Fibroblast of the conjunctiva (primary cell): Measurements from ENCODE around the gene WIPF3.

ENCODE experiments used
- DNase-seq: peaks from one replicate; pipeline ENCODE4 v3.0.0-alpha.2; 2010; ENCODE audit warnings: low read depth

Gene WIPF3

DNA sequence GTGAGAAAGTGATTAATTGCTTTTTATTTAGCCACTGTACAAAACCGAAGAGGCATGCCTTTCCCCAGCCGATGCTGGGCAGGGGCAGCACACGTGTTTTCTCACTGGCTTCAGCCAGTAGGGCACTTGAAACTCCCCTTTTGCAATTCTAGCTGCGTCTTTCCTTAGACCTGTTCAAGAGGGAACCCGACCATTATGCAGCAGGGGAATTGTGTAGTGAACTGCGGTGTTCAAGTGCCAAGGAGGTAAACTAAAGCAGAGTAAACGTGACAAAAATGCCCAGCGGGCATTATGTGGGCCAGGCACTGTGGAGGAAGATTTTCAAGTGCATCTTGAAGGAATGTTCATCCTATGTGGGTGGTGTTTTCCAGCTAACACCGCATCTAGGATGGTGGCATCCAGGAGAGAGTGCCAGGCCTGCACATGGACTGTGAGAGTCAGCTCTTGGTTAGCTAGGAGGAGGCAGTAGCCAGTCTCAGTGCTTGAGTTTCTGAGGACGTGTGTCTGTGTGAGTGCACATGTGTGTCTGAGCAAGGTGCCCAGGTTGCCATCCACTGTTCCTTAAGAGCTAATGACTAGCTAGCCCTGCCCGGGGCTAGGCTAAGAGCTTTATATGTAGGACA lies 3.3 kb downstream of the WIPF3 start:
- DNase-seq, result no peak

DNA sequence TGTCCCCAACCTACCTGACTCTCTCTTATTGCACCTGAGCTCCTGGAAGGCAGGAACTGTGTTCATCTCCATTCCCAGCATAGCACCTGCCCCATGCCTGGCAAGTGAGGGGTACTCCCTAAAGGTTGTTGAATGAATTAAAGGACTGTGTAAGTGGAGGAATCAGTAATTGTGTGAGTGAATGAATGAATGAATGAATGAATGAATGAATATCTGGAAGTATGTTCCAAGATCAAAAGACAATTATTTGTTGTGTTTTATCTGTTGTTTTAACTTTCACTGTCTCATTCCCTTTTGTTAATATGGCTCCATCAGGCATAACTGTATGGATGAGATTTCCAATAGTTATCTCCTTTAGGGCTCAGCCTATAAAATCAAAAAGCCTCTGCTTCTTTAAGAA lies 4.0 kb downstream of the WIPF3 start:
- DNase-seq, result no peak

DNA sequence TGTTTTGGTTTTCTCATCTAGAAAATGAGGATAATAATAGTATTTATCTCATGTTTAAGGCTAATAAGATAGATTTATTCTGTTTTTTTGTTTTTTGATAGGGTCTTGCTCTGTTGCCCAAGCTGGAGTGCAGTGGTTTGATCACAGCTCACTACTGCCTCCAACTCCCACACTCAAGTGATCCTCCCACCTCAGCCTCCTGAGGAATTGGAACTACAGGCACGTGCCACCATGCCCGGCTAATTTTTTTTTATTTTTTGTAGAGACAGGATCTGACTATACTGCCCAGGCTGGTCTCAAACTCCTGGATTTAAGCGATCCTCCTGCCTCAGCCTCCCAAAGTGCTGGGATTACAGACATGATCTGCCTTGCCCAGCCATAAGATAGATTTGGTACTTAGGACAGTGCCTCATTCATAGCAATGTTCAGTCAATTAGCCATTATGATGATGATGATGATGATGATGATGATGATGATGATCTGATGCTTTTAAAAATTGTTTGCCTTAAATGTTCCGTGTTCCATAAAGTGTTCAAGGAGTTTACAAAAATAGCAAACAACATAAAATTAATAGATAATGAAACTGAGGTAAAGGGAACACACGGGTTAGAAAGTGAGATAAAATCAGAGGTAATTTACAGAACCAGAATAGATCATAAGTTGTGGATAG lies 4.6 kb downstream of the WIPF3 start:
- no peak for DNase-seq

DNA sequence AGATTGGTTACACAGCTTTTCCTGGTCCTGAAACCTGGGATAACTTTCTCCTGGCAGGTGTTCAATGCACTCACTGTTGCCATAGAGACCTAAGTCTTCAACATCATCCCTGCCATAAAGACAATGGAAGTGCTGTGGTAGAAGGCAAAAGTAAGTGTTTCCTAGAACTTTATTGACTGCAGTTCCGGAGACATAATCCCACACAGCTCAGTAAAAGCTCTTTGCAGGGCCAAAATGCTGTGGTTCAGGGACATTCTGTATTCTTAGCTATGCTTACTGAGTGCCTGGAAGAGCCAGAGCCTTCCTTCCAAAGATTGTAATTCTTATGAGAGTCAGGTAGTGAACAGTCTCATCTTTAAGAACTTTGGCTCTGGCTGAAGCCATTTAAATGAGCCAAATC lies 5.3 kb downstream of the WIPF3 start:
- DNase-seq, result no peak

DNA sequence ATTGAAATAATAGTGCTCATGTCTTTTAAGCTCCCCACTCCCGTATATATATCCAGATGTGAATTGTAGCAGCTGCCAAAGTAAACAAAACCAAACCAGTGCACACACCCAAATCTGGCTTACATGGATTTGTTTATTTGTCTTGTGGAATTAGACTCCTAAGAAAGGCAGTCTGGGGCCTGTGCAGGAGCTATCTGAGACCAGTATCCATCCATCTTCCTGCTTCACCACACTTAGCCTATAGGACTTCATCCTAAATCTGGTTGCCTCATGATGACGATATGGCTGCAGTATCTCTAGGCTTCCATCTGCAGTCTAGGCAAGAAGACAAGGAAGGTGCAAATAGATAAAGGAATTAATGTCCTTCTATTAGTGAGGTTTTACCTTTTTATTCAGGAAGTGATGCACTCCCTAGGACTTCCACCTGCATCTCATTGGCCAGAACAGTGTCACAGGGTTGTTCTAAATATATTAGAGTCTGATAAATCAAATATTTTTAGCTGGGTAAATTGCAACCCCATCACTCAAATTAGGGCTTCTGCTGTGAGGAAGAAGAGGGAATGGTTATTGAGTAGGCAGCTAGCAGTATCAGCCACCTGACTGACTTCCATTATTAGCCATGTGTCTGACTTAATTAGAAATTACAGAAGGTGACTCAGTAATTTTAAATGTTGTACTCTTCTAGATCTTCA lies 6.0 kb downstream of the WIPF3 start:
- DNase-seq, result peak; percentile 26

DNA sequence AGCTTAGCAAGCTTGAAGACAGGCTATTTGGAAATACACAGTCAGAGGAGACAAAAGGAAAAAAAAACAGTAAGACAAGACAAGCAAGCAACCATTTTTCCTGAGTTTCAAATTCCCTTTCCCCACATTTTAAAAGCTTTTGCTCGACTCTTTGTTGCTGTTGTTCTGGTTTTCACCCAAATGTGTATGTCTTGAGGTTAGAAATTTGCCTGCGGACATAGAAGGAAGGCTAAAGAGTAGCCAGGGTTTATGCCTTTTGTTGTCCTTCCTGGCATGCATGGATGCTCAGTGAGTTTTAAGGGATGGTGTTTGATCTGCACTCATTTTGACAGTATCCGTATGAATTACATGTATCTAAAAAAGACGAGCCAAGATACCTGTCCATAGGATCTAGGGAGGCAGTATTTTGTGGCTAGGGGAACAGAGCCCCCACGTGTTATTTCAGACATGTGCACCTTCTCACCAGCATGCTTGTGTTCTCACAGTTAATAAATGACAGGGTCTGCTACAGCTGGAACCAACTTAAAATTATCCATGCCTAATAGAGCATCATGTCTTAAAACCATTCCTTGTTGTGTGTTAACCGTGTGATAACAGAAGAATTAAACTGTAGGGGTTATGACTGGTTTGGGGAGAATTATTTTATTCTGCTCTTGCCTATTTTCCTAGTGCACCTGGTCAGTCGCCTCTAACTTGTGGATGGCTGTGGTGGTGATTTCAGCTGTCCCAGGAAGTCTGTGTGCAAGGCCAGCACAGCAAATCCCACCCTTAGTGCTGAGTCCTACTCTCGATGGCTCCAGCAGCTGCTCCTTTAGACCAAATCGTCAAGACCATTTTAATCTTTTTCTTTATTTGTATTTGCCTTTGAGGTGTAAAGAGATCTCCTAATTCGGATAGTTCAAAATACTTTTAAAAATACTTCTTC lies 9.1 kb downstream of the WIPF3 start:
- no peak for DNase-seq

DNA sequence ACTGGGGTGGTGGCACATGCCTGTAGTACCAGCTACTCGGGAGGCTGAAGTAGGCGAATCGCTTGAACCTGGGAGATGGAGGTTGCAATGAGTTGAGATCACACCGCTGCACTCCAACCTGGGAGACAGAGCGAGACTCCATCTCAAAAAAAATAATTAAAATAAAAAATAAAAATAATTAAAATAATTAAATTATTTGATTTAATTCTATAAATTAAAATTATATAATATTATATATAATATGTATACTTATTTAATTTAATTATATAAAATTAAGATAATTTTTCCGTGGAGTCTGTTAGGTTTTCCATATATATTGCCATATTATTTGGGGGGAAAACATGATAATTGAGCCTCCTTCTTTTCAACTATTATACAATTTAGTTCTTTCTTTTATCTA lies 12.0 kb downstream of the WIPF3 start:
- no peak for DNase-seq

DNA sequence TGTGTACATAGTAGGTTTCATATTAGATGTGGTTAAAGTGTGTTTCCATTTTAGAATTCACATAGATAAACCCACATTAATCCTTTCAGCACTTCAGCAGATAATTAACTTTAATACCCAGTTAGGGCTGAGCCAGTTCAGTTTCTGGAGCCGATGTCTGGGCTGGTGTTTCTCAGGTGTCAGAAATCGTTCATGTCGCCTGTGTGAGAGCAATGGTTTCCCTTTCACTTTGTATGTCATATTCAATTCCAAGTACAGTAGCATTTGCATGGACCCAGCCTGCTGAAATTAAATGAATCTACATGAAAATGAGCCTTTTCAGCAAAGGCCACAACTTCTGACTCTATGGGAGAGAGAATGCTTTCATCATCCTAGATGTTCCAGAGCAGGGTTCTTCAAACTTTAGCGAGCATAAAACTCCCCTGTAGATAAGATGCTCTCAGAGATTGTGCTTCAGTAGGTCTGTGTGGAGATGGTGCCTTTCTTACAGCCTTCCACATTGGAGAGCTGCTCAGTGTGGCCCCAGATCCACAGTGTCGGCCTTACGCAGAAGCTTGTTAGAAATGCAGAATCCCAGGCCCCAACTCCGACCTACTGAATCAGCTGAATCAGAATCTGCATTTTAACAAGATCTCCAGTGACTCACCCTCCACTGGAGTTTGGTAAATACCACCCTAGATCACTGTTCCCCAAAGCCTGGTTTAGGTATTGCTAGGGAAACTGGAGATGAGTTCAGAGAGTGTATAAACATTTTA lies 19.6 kb downstream of the WIPF3 start:
- no peak for DNase-seq

DNA sequence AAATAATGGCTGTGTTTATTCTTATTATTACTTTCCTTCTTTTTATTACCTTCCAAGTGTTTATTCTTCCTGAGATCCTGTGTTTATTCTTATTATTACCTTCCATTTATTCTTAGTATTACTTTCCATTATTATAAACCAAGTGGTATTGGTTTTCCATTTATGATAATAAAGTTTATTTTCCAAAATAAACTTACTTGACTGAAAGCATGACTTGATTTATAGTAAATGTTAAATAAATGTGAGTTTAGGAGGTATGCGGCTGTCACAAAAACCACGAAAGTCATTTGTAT lies 20.2 kb downstream of the WIPF3 start:
- no peak for DNase-seq

DNA sequence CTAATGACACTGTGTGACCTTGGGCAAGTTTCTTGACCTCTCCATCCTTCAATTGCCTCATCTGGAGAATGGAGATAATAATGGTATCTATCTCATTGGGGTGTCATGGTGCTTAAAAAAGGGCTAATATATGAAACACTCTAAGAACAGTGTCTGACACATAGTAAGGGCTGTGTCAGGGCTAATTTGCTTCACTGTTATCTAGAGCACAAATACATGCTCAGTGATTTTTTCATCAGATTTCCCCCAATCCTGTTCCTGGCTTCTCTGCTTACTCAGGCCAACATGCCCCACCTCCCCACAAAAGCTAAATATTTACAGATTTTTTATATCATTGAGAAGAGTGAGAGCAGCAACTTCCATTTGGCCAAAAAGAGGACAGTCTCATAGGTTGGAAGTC lies 20.6 kb downstream of the WIPF3 start:
- no peak for DNase-seq

DNA sequence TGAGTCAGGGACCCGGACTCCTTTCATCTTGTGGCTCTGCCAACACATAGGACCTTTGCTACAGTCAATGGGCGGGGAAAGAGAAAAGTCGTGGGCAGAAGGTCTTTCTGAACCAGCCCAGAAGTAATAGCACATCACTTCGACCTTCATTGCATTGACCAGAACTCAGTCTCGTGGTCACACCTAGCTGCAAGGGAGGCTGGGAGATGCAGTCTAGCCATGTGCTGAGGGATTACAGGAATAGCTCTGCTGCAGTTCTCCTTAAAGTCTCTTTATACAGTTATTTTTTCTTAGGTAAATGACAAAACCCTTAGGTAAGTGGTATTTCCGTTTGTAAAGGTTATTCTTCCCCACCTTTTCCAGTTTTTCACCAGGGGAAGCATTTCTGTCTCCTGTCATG lies 25.4 kb downstream of the WIPF3 start:
- DNase-seq, result no peak

DNA sequence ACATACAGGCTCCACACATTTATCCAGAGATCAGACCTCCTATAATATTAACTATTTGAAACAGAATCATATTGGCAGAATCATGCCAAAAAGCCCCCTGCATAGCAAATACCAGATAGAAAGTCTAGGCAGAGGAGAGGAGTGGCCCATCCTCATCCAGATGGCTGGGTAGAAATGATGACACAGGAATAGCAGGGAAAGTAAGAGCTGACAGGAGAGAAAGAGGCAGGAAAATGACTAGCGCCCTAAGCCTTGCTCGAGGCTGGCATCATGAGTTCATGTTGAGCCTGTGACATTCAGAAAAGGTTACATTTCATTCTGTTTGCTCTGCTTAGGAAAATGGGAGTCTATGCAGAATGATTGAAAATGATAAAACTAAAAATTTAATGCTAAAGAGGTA lies 27.6 kb downstream of the WIPF3 start:
- no peak for DNase-seq

DNA sequence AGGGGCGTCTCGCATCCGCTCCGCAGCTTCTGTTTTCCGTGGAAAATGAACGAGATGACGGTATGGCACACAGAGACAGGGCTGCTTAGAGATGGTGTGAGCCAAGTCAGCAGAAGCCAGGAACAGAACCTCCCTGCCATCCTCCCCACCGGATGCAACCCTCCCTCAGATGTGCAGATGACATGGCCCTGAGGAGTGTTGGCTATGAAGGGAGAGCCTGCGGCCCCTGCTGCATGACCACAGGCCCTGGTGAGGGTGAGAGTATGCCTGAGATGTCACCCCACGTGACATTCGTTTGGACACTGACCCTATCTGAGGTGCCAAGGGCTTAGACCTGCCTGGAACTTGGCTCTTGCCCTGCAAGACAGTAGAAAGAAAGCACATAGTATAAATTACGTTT lies 29.4 kb downstream of the WIPF3 start:
- DNase-seq, result no peak

DNA sequence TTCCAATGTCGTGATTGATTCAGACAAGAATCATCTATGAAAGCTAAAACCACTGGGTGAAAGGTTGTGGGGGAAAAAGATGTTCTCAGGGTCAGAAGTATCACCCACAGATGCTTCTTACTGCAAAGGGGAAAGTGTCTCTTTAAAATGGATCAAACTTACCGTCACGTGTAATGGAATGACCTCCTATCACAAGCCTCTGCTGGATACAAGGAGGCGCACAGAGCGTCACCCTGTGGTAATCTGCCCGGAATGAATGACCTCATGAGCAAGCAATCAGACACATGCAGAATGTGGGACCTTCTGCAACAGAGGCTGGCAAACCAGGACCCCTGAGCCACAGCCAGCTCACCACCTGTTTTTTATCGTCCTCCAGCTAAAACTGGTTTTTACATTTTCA lies 33.0 kb downstream of the WIPF3 start:
- DNase-seq, result peak; percentile 47

DNA sequence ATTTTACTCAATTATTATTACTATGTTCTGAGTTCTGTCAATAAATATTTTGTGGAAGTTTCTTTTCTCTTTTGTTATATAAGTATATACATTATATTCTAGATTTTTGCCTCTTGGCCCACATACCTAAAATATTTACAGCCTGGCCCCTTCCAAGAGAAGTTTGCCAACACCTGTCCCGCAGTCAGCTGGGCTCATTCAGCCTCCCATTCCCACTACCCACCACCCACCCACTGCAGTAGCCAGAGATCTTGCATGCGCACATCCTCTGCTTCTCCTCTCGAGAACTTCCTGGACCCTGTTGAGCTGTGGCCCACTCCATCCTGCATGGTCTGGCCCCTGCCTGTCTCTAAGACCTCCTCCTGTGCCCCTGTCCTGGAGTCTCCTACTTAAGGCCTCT lies 33.6 kb downstream of the WIPF3 start:
- DNase-seq, result no peak

DNA sequence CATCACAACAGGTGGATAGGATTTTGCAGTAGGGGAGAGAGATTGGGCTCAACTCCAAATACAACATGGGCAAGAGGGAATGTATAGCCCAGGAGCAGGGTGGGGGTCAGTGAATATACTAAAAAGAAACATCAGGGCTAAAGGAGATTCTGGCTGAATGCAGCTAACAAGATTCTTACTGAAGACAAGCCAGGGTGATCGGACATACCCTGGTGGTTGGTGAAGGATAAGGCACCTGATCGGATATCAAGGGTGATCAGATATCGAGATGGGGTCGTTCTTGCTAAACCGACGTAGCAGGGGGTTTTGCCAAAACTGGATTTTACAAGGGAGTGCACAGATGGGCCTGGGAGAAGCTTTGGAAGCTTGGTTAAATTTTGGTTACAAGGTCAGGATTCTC lies 34.4 kb downstream of the WIPF3 start:
- DNase-seq, result no peak

DNA sequence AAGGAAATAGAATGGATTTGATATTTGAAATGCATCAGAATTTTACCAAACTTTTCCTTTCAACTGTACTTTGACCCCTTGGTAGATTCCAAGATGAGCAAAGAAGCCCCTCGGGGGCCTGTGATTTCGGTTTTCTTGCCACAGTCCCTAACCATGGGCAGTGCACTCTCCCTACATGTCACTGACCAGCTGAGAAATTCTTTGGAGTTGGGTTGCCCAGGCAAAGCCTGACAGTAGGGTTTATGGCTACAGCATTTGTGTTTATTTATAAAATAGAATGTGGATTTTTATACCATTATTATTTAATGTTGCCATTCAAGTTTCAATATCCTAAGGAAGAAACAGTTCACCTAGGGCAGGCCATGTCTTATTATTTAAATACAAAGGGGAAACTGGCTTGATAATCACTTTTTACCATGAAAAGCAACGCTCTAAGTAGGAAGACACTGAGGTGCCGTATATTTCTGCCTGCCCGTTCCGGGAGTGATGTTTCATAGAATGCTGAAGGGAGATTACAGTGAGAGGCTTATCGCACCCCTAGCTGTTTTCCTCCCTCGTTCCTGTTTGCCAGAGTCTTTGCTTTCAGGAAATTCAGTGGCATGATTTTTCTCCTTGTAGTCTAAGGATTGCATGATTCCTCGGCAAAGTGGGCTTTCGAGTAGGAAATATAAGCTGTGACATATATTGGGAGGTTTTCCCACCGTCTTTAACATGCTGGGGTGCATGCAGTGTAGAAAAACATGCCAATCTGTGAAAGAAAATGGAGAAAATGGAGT lies 35.8 kb downstream of the WIPF3 start:
- no peak for DNase-seq

DNA sequence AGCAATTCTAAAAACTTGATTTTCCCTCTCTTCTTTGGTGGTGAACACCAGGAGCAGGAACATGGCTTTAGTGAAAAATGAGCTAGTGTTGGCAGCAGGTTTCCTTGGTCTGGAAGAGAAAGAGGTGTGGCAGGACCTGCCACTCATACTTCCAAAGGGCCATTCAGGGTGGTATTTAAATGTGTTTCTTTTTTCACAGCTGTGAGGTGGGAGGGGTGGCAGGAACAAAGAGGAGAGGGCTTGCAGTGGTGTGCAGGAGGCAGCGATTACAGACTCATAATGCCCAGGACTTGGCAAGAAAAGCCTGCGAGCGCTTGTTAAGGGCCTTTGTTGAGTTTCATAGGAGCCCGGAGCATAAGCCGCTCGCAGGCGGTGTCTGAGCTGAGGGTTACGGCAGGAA lies 36.8 kb downstream of the WIPF3 start:
- DNase-seq, result no peak

DNA sequence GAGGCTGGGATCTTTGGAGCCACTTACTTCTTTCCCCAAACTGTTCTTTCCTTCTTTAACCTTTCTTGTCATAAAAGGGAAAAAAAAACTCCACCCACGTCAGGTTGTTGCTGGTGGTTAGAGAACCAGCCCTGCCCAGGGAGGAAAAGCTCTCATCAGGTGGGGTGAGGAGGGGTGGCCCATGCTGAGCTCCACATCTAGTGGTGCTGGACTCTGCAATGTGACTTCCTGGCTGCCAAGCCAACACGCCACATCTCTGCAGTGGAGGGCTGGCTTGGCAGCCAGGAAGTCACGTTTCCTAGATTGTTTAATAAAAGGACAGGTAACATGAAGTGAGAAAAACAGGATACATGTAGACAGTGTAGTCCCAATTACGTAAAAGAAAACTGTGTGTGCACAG lies 37.4 kb downstream of the WIPF3 start:
- DNase-seq, result no peak

DNA sequence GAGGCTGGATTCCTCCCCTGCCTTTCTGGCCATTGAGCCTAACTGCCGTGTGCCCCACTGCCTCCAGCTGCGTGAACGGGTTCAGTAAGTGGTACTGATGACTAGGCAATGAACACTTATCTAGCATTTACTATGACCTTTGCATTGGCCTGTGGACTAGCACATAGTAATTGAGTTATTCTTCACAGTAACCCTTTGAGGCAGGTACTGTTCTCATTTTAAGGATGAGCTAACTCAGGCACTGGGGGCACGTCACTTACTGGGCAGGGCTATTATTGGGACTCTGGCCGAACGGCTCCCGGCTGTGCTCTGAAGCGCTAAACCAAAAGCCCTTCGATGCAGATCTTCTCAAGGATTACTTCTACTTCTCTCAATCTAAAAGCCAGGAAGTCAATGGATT lies 38.3 kb downstream of the WIPF3 start:
- DNase-seq, result no peak

DNA sequence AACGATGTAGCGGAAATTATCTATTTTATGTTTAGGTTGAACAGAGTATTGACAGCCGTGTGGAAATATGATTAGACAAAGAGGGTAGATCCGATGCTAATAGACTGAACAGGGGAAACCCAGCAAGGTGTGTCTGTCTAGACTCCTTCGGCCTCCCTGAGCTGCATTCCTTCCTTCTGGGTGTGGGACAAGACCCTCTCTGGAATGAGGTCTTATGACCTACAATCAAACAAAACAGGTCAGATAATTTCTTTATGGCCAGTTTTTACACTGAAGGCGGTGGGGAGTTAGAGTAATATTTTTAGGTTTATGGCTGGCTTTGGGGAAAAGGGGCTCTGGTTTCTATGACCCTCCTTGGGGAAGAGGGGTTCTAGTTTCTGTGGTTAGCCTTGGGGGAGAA lies 41.2 kb downstream of the WIPF3 start:
- no peak for DNase-seq
